NOMO-1 treated with dmso at 0.1 percent for 144 hours (cell line): ENCODE data around the gene XYLT1.
A peak's percentile ranks its signal among the peaks of the same experiment; 100 is the strongest.

Source experiments
- DNase-seq: peaks from one replicate; lab custom pipeline; 2025; ENCODE audit not compliant: unreplicated experiment; lab: John Stamatoyannopoulos, UW

XYLT1 gene

DNA sequence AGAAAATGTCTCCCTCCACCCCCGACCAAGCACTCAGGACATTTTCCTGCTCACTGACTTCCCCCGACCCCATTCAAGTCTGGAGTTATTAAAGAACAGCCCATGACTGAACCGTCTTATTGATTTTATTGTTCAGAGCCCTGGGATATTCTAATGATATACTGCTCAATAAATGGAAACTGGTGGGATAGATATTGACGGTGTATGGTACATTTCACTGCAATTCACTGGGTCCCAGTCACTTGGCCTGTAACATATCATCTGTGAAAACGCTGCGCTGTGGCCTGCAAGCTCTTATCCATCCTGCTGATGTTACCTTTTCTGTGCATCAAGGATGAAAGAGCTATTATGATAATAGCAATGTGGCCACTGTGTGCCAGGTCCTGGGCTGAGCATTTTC is 258.2 kb downstream of the XYLT1 start:
- DNase-seq: no peak

DNA sequence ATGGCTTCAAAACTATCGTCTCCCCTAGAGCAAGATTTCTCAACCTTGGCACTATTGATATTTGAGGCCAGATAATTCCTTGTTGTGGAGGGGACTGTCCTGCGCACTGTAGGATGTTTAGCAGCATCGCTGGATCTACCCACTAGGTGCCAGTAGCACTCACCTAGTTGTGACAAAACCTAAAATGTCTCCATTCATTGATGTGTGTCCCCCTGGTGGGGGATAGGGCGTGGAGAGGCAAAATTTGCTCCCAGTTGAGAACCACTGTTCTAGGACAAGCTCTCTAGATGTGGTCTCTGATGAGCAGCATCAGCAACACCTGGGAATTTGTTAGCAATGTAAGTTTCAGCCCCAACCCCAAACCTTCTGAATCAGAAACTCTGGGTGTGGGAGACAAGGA is 259.0 kb downstream of the XYLT1 start:
- no peak for DNase-seq

DNA sequence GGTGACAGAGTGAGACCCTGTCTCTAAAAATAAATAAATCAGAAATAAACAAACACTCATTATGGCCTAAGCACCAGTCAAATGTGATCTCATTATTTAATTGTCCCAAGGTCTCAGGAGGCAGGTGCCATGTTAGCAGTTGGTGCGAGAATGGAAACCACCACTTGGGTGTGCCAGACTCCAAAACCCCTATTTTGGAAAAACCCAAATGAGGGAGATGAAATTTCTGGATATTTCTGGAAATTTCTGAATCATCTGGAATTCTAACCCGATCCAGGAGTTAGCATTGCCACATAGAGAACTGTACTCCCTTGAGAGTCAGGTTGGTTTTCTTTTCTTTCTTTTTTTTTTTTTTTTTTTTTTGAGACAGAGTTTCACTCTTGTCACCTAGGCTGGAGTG is 264.0 kb downstream of the XYLT1 start:
- no peak for DNase-seq

DNA sequence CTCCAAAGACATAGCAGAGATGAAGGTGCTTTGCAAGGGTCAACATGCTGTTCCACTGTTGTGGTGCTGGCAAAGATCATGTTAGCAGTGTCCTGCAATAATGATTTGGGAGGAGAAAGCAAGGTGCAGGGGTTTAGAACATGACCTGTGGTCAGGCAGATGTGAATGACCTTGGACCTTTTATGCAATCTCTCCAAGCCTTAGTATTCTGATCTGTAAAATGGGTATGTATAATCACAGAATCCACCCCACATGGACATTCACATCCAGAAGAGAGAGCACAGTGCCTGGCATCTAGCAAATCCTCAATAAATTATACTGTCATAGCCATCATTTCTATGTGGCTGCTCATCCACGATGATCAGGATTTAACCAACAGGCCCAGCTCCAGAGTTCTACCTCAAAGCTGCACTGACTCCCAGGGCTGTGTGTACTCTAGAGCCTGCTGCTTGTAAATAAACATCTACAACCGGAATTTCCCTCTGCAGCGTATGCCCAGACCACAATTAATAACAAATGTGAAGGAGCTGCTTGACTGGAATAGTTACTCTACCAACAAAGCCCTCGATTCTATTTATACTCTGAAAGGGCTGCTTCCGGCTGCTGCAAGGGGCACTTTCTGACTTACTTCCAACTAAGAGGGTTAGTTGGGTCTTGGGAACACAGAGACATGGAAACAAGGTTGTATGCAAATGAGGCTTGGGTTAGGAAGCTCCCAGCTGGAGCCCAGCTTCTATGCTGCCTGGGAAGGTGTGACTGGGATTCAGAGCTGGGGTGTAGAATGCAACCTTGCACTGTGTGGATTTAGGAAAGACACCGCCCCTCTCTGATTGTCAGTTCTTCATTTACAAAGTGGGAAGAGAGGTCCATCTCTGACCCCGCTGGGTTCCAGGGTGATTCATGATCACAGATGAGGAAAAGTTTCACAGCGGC is 265.2 kb downstream of the XYLT1 start:
- DNase-seq: no peak

DNA sequence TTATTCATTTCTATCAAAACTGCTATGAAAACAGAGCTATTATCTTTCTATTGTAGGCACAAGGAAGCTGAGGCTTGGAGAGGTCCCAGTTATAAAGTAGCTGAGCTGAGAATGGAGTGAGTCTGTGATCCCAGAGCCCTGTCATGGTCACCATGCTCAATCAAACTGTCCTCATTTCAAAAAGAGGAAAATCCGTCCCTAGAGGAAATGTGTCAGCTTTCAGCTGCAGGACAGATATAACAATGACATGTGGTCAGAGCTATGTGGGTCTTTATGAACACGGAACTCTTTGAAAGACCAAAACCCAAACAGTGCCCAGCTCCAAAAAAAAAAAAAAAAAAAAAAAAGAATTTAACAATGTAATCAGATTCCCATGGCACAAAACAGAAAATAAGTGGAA is 266.1 kb downstream of the XYLT1 start:
- no peak for DNase-seq

DNA sequence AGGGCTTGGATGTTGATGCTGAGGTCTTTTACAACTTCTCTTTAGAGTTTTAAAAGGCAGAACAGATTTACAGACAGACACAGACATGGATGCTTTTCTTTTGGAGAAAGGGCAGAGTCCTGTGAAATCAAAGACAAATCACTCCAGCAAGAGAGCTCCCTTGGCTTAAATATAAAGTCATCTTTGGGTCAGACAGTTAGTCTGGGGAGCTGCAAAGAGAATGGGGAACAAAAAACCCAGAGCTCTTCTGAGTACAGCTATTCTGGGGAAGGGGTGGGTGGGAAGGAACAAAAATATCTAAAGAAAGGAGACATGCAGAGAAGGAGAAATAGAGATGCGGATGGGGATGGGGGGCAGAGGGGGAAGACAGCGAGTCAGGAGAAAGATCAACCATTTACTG is 266.6 kb downstream of the XYLT1 start:
- DNase-seq: no peak

DNA sequence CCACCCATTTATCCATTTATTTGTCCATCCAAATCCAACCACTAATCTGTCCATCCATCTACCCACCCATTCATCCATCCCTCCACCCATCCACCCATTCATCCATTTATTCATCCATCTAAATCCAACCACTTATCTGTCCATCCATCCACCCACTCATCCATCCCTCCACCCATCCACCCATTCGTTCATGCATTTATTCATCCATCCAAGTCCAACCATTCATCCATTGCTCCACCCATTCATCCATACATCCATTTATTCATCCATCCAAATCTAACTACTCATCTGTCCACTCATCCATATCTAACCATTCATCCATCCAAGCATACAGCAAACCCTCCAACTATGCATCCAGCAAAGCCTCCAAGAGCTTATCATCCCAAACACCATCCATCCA is 267.3 kb downstream of the XYLT1 start:
- no peak for DNase-seq

DNA sequence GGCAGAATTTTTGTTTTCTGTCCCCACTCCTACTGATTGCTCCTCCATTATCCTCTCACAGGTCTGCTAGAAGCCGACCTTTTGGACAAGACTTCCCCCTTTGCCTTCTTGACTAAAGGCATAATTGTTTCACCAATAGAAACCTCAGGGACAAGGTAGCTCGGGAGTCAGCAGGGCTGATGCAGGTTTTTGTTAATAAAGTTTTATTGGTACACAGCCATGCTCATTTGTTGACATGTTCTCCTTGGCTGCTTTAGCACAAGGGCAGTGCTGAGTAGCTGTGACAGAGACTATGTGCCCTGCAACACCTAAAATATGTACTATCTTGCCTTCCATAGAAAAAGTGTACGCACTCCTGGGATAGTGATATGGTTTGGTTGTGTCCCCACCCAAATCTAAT is 271.6 kb downstream of the XYLT1 start:
- no peak for DNase-seq

DNA sequence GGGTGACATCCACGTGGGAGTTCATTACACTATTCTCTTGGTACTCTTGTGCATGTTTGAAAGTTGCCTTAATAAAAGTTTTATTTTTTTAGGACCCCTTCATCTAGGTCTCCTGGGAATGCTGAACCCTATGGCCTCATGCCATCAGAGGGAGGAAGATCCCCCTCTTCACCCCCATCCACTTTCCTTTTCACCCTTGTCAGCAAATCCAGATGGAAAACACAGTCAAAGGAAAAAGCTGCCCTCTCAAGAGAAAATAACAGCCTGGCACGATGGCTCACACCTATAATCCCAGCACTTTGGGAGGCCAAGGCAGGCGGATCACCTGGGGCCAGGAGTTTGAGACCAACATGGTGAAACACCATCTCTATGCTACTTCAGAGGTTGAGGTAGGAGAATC is 274.2 kb downstream of the XYLT1 start:
- no peak for DNase-seq

DNA sequence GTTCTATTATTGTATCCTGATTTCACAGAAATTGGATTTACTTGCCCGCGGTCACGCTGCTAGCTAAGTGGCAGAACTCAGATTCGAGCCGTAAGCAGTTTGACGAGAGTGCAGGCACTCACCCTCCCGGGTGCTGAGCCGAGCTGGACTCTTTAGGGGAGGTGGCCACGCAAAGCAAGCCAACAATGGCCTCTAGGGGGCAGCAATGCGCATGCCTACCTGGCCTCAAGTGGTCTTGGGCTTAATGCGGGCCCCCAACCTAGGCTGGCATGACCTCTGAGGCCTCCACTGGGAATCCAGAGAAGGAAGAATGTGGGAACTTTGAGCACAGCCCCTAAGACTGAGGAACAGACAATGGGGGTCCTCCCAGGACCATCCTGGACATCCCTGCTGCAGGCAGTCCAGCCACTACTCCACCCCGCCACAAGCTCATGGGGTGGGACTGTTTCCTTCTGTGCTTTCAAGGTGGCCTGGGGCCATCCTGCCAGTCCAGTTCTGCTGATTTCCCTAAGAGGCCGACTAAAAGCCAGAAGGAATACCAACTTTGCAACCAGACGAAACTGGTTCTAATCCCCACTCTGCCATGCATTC is 276.5 kb downstream of the XYLT1 start:
- DNase-seq: no peak

DNA sequence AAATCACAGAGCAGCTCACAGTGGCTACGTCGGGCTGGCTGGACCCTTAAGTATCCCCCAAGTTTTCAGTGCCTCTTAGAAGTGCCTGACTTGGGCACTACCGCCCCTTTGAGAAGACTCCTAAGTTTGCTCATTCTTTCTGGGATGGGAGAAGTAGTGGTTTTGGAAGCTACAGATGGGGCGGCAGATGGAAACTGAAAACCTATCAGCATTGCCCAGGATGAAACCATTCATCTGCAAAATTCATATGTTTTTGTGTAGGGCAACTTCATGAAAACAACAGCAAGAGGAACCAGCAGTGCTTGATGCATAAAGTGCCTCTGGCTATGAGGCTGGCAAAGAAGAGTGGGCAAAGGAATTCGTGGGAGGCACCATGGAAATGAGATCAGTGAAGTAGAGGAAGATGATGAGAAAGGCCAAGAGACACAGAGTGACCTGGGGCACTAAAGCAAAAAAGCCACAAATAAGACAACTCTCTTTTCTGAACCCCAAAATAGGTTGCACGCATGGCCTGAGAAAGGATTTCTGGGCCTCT is 277.1 kb downstream of the XYLT1 start:
- DNase-seq: no peak

DNA sequence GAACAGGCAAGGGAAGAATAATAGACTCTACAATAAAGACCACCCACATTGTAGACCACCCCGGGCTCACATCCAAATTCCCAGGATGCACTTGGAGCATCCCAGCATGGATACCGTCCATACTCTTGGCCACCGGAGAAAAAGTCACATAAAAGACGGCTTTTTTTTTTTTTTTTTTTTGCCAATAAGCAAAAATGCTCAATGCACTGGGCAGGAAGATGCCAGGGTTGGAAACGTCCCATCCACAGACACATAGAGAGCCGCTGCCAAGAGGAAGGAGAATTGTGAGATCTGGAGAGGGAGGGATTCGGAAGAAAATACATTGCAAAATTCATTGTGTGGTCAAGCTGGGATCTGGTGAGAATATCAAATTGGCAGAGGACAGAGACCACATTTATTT is 286.7 kb downstream of the XYLT1 start:
- no peak for DNase-seq

DNA sequence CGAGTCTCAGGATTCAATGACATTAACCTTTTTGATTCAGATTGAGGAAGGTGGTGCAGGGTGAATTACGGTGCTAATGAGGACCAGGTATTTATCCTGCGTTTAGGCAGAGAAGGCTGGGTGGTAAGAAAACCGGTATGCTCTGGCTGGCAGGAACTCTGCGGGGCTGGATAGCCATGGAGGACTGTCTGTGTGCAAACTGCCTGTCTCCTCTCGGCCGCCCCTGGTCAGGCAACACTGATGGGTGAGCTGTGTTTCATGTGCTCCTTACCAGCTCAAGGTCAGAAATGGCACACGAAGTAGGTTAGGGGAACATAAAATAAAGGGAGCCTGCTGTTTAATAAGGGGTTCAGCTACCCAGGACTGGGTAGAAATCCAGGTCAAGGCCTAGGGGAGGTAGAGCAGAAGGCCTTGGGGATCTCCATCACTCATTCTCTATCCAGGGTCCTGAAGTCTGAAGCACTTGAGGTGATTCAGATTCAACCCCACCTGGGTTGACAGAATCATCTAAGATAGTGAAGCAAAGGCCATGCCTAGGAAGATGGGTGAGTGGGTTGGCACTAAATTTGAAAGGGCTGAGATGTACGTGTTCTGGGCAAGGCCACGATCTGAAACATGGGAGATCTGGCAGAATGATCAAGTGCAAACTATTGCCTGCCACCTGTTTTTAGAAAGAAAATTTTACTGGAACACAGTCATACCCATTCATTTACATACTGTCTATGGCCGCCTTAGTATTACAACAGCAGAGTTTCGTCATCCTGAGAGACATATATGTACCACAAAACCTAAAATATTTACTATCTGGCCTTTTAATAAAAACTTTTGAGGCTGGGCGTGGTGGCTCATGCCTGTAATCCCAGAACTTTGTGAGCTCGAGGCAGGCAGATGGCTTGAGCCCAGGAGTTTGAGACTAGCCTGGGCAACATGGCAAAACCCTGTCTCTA is 292.5 kb downstream of the XYLT1 start:
- no peak for DNase-seq

DNA sequence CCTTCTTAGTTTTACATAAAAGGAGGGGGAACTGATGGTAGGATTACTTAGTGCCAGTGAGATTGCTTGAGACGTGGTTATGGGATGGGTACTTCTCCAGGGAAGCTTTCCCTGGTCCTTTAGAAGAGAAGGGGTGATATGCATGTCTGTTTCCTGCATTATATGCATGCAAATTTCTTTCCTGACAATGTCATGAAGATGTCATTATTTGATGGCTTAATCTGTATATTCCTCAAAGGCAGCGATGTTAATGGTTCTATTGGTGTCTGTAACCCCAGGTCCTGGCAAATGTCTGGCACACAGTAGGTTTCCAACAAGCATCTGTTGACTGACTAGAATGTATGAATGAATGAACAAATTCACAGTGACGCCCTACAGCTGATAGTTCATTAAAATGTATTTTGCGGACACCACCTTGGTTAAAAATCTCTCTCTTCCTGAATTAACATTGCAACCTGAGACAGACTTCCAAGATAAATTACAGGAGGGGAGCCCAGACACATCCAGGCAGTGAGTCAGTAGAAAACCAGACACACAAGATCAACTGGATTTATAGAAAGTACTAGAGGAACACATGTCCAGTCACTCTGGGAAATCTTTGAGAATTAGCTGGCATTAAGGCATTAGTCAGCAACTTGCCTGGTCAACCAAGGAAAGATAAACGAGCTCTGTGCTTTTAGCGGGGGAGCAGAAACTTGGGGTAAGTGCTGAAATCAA is 293.4 kb downstream of the XYLT1 start:
- DNase-seq: no peak

DNA sequence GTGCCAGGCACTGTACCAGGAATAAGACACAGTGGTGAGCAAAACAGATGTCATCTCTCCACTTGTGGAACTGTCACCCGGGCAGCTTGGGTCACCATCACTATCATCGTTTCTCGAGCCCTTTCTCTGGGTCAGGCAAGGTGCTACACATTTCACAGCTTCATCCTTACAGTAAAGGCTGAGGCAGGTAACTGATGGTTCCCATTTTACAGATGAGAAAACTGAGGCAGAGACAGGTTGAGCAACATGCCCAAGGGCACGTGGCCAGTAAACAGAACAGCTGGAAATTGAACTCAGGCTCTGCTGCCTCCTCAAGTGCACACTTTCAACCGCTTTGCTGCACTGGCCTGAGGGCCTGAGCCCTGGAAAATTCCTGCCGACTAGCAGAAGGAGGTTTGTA is 294.6 kb downstream of the XYLT1 start:
- no peak for DNase-seq

DNA sequence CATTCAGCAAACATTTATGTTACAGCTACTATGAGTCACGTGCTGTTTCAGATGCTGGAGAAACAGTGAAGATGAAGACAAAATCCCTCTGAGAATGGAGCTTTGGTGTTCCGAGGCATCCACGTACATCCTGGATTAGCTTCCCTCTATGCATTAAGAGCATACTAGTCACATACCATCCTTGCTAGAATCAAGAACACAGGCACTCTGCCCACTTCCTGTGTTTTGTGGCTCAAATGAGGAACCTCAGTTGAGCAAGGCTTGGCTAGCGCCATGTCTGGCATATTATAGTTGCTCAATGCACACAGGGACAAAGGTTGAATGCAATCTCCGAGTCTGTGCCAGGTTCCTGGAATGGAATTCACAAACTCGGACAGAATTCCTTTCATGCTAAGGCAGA is 297.5 kb downstream of the XYLT1 start:
- DNase-seq: peak; percentile 87

DNA sequence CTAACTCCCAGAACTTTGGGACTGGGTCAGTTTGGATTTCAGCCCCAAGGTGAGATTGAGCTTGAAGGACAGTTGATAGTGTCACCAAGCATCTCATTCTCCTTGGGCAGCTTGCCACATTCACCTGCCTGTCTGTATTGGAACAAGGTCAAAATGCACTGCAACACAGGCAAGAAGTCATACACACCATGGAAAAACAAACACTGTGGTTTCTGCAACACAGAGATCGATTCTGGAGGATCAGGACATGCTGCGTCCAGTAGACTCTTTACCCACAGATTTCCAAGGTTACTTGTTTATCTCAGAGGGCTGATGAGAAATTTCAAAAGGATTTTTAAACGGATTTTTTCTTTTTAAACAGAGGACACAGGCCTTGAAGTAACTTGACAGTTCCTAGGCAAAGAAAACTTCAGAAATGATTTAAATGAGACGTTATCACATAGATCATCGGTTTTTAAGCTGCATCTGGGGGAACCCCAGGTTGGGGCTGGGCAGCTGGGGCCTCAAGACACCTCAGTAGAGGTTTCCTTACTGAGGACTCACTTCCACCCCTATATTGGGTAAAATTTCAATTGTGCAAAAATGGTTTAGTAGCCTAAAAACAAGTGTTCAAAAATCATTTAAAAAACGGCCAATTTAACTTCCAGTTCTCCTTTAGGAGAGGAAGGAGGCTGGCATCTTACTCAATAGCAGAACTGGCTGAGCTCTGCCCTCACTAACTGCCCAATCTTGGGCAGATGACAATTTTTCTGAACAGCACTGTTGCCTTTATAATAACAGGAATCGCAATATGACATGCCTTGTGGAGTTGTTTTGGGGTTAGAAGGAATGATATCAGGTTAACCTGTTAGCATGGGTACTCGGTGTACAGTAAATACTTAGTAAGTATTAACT is 299.3 kb downstream of the XYLT1 start:
- peak; percentile 82 for DNase-seq

DNA sequence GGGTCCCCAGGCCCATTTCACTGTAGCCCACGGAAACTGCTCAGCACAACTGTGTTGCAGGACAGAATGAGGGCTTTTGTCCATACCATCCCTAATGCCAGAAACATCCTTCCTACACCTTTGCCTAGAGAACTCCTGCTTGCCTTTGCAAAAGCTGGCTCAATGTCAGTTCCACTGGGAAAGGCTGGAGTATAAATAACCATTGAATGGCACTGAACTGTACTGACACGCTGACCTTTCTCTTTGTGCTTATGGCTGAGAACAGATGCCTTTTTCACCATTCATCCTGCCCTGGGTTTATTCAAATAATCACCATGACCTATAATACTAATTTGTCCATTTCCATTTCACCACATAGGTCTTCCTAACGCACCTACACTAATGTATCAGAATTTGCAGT is 300.3 kb downstream of the XYLT1 start:
- DNase-seq: no peak

DNA sequence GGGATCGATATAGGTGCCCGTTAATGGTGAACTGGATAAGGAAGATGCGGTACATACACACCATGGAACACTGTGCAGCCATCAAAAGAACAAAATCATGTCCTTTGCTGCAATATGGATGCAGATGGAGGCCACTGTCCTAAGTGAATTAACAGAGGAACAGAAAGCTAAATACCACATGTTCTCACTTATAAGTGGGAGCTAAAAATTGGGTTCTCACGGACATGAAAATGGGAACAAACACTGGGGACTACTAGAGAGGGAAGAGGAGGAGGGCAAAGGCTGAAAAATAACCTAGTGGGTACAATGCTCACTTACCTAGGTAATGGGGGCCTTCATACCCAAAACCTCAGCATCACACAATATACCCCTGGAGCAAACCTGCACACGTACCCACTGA is 302.6 kb downstream of the XYLT1 start:
- no peak for DNase-seq

DNA sequence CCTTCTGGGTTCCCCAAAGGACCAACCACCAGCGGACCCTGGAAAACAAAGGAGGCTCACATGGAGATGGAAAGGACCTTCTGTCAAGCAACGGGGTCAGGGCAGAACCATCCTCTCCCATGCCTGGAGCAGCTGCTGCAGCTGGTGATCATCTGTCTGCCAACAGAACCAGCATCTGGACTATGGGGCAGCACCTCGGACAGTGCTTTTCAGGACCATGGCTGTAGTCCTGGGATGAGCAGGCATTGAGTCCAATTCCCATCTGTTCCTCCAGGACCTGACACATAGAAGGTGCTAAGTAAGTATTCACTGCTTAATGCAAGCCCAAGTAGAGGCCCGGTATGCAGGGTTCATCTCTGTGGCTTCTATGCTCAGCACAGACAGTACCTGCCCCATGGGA is 304.7 kb downstream of the XYLT1 start:
- DNase-seq: no peak
